NOMO-1 treated with DMSO at 0.1 percent for 48 hours (cell line): ENCODE measurements around the gene PPP3R1.

Source experiments
- DNase-seq: peaks from one replicate; lab custom pipeline; 2025; ENCODE audit not compliant: unreplicated experiment; lab: John Stamatoyannopoulos, UW

The PPP3R1 gene

DNA sequence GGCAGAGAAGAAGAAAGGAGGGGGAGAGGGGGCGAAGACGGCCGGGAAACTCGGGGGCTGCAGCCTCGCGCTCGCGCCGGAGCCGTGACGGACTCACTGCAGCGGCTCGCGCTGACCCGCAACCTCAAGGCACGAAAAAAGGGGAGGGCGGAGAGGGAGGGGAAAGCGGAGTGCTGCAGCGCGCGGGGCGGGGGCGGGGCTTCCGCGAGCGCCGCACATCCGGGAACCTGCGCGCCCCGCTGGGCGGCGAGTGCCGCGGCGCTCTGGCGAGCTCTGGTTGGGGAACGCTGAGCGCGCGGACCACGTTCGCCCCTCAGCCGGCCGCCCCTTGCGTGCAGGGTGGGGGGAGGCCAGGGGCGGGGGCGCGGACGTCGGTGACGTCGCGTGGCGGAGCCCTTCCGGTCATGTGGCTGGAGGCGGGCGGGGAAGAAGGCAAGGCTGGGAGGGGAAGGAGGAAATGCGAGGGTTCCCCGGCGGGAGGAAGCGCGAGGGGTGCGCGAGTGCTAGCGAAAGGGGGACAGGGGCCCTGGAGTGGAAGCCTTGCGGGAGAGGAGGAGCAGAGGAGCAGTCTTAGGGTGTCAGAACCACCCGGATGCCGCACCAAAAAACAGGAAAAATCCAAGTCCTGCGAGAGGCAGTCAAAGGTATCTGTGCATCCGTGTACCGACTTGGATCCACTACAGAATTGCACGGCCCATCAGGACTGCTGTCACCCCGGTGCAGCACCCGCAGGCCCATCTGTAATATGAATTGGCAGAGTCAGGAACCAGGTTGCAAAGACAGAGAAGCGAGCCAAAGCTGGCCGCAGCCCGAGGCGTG lies at the start of gene PPP3R1:
Gene PPP3R1, minus strand, starts transcription at position 133 of the 819 bp plus-strand sequence. CDS start 405 bp downstream, outside the sequence.
- DNase-seq: peak; percentile 93

DNA sequence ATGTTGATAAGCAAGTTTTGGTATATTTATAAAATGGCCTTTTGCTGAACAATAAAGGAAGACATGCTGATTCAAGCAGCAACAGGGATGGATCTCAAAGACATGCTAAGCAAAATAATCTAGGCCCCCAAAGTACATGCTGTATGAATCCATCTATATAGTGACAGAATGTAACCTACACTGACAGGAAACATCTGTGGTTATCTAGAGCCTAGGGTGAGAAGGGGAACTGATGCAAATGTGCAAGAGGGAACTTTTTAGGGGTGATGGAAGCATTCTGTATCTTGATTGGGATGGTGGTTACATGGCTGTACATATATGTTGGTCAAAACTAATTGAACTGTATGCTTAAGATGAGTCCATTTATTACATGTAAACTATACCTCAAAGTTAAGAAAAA lies 43.2 kb upstream of the PPP3R1 start:
- DNase-seq: peak; percentile 39

DNA sequence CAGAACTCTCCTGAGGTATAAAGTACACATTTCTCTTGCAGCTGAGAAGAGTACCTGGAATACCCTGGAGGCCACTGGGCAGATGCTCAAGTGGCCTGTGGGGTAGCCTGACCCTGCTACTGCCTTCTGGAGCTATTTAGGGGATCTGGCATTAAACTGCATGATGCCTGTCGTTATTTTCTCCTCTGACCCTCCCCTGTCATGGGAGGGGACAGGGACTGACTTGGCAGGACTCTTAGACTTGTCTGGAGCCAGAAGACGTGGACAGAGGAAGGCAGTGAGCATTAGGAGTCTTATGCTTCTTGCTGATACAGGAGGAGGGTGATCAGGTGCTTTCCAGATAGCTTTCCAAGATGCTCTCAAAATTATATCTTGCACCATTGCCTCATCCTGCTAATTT lies 42.6 kb upstream of the PPP3R1 start:
- DNase-seq: no peak

DNA sequence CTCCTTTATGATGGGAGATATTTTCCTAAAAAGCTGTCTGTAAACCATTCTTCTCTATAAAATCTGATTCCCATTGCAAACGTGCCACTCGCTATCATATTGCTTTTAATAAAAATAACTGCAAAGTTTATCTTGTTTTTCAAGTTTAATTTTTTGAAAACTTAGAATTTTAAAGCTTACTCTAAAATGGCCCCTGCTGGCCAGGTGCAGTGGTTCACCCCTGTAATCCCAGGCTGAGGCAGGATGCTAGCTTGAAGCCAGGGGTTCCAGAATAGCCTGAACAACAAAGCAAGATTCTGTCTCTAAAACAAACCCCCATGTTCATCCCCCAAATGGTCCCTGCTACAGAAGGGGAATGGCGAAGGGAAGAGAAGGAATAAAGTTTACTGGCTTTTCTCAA lies 41.9 kb upstream of the PPP3R1 start:
- no peak for DNase-seq

GRCh38 chr2:68293755-68294154 lies 41.4 kb upstream of the PPP3R1 start:
- DNase-seq: no peak

GRCh38 chr2:68293024-68293423 lies 40.7 kb upstream of the PPP3R1 start:
- no peak for DNase-seq

DNA sequence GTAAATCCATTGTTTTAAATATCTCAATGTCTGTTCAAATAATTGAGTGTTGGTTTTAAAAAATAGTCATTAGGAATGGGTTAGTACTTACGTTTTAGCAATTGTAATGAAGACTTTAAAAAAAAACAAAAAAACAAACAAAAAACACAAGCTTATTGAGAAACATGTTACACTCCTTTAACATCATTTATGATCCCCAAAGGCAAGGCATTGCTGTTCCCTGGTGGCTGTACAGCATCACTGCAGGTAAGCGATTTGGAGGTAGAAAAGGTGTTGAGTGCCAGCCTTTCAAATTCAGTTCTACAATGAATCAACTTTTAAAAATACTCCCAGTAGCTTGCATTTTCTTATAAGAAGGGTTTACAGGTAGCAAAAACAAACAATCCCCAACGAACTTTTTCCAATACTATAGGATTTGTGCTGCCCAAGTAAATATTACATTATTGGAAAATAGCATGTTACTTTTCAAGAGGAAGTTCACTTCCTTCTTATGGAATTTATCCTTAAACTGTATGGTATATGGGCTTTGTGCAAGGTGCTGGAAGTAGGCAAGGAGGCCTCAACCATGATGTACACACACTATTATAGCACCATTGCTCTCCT lies 39.9 kb upstream of the PPP3R1 start:
- peak; percentile 17 for DNase-seq

- DNase-seq: no peak
Observed at GRCh38 chr2:68291314-68291713, 39.0 kb upstream of the PPP3R1 start.

- no peak for DNase-seq
Observed at GRCh38 chr2:68290901-68291300, 38.6 kb upstream of the PPP3R1 start.

DNA sequence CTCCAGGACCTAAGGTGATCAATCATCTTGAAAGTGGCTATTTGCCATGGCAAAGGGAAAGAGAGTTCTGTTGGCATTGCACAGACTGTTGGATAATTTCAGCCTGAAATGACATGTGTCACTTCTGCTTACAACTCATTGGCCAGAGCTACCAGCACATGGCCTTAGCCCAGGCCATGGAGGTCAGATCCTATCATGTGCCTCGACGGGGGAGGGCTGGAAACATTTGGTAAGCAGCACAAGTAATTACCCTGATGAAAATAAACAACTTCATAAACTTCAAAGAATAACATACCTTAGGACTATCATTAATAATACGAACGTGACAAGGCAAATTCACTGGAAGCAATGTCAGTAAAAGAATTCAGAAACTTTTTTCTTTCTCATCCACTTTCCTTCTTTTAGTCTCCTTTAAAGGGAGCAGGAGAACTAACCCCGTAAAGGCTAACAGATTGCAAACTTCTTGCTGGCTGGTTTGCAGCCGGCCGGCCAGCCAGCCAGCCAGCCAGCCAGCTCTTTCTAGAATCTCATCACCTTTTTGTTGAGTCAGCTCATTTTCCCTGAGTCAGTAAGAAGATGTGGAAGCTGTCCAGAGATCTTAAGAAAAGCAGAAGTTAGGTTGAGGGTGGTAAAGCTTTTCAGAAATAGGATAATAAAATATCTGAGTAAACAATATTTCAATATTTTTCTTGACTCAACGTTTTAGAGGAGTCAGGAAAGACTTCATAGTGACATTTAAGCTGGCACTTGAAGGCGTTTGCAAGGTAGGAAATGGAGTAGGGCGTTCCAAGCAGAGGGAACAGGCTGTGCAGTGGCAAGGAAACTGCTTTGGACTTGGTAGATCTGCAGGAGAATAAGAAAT lies 35.5 kb upstream of the PPP3R1 start:
- DNase-seq: peak; percentile 86

DNA sequence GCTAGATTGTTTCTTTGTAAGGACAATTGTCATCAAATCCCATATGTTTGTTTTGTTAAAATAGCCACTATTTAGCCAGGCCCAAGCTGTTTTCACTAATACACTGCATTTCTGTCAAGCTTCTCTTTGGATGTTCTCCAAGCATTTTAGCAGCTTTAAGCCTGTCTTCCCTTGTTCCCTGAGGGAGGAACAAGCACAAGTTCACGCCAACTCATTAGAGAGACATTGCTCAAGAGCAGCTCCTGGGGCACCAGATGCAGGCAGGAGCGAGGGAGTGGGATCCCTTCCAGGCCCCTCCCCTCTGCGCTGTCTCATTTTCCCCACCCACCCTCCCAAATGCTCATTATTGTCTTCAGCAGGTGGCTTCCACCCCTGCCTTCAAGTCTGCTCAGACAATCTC lies 32.6 kb upstream of the PPP3R1 start:
- no peak for DNase-seq

GRCh38 chr2:68283419-68283812 lies 31.1 kb upstream of the PPP3R1 start:
- DNase-seq: no peak

DNA sequence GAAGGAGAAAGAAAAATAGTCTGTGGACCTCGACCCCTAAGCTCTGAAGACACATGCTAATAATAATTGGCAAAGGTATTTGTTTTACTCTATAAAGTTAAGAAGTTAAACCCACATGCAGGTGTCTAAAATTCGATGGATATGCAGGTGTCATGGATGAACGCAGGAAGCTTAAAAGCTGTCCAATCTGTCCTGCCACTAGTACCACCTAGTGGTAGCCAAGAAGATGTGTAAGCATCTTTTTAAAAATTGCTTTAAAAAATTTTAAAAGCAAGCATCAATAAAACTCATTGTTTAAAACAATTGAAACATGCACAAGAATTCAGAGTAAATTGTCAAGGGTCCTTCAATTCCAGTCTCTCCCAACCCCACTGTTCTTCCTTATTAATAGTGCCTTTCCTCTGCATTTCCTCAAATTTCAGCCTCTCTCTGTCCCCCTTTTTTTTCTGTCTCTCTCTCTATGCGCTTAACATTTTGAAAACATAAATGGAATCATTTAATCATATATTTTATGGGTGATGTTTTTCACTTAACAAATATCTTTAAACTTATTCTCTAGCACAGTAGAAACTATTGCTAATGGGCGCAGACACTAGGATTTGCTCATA lies 30.6 kb upstream of the PPP3R1 start:
- DNase-seq: peak; percentile 25

- no peak for DNase-seq
Observed at GRCh38 chr2:68280796-68281195, 28.5 kb upstream of the PPP3R1 start.

GRCh38 chr2:68280348-68280747 lies 28.0 kb upstream of the PPP3R1 start:
- no peak for DNase-seq

DNA sequence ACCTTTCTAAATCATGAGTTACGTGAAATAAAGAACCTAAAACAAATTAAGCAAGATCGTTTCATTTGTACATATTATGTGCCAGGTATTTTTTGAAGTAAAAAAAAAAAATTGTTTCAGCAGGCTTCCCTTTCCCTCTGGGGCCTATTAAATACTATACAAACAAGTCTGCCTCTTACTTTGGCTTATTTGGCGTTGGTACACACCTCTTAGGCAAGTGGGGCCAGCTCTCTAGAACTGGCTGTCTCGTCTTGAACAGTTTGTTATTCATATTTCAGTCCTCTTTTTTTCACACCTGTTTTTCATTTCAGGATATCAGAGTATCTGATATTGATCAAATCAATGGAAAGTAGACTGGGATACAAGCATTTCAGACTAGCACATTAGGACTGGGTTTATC lies 27.4 kb upstream of the PPP3R1 start:
- DNase-seq: no peak

- DNase-seq: no peak
Observed at GRCh38 chr2:68278169-68278568, 25.8 kb upstream of the PPP3R1 start.

DNA sequence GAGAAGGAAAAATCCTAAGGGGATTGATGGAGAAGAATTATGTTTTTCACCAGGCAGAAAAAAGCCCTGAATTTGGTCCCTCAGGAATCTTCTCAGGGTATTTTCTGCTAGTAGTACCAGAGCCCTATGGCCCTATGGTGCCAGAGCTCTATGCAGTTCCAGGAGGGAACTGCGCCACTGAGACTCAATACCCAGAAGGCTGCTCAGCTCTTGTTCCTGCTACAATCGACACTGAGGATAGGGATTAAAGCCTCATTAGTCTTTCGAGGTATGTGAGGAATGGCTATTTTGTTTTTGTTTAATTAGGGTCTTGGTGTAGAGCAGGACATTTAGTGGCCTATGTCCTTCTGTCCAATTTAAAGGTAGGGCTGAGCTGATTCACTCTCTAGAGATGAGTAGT lies 21.7 kb upstream of the PPP3R1 start:
- no peak for DNase-seq

DNA sequence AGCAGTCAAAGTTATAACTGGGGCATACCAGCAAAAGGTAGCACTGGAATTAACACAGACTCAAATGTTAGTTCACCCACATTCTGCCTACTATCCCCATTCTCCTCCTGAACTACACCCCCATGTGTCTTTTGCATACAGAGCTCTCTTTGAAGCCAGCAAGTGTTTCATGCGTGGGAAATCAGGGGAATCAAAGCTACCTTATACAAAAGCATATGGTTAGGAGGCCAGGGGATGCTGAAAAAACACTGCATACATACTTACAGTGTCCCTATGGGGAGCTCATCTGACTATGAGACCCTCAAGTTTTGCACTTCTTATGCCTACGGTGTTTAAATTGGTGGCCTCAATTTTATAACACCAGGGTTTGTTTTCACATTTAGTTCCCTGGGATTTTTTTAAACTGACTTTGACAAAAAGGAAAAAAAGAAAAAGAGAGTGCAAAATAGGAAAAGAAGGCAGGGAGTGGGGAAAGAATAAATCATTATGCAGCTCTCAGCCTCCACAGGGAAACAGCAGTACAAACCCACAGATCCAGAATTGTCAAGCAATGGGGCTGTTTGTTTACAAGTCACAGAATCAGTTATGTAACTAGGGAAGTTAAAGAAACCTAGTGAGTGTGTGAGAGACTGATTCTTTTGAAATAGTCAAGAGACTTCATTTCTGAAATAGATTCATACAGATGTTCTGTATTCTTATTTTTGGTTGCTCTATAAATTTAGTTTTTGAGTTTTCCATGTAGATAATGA lies 20.1 kb upstream of the PPP3R1 start:
- DNase-seq: peak; percentile 81

DNA sequence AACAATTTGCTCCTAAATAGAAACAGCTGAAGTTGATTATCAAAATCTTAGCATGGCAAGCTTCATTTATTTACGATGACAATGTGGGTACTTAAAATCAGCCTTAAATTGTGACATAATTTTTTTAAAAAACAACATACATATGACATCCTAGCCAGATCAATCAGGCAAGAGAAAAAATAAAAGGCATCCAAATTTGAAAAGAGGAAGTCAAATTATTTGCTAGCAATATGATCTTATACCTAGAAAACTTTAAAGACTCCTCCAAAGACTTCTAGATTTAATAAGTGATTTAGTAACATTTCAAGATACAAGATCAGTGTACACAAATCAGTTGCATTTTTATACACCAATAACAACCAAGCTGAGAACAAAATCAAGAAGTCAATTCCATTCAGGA lies 14.3 kb upstream of the PPP3R1 start:
- no peak for DNase-seq

GRCh38 chr2:68263632-68264031 lies 11.3 kb upstream of the PPP3R1 start:
- DNase-seq: no peak
